ENCODE measurements around the gene CBFA2T2.
"Not testable (repeated sequence)": the region's sequence is repeated elsewhere in the genome, so short reads cannot be mapped to it uniquely, and the experiment has no call there.

The CBFA2T2 gene

GRCh38 chr20:33629533-33629932 lies 139.6 kb downstream of the CBFA2T2 start:
- H3K4me3 ChIP-seq (ENCODE audit: low read depth, low read length) = no peak overlapping the region
- TF ChIP-seq CTCF (IDR thresholded peaks at IDR 0.05; ENCODE audit: borderline replicate concordance, insufficient read depth, low read depth, low read length) = no peak

GRCh38 chr20:33629979-33630378 lies 140.1 kb downstream of the CBFA2T2 start:
- no peak overlapping the region for H3K4me3 ChIP-seq (ENCODE audit: low read depth, low read length)
- no peak for TF ChIP-seq CTCF (IDR thresholded peaks at IDR 0.05; ENCODE audit: borderline replicate concordance, insufficient read depth, low read depth, low read length)

GRCh38 chr20:33630507-33630906 lies 140.6 kb downstream of the CBFA2T2 start:
- no peak overlapping the region for H3K4me3 ChIP-seq (ENCODE audit: low read depth, low read length)
- TF ChIP-seq CTCF (IDR thresholded peaks at IDR 0.05; ENCODE audit: borderline replicate concordance, insufficient read depth, low read depth, low read length) = no peak

GRCh38 chr20:33631910-33632309 lies 142.0 kb downstream of the CBFA2T2 start:
- H3K4me3 ChIP-seq (ENCODE audit: low read depth, low read length) = not testable (repeated sequence)

GRCh38 chr20:33635341-33635740 lies 145.4 kb downstream of the CBFA2T2 start:
- H3K4me3 ChIP-seq (ENCODE audit: low read depth, low read length) = no peak overlapping the region
- TF ChIP-seq CTCF (IDR thresholded peaks at IDR 0.05; ENCODE audit: borderline replicate concordance, insufficient read depth, low read depth, low read length) = no peak

GRCh38 chr20:33636776-33637175 lies 146.9 kb downstream of the CBFA2T2 start:
- TF ChIP-seq CTCF (IDR thresholded peaks at IDR 0.05; ENCODE audit: borderline replicate concordance, insufficient read depth, low read depth, low read length) = no peak
- H3K4me3 ChIP-seq (ENCODE audit: low read depth, low read length) = no peak overlapping the region

- no peak for TF ChIP-seq CTCF (IDR thresholded peaks at IDR 0.05; ENCODE audit: borderline replicate concordance, insufficient read depth, low read depth, low read length)
- no peak overlapping the region for H3K4me3 ChIP-seq (ENCODE audit: low read depth, low read length)
Observed at GRCh38 chr20:33640287-33640686, 150.4 kb downstream of the CBFA2T2 start.
